H7 (cell line): Measurements from ENCODE around the gene INAFM1. TPM values are rescaled to one million over a fixed set of nuclear protein-coding genes. Genes with fewer than 3 reads are reported as not detected.

ENCODE experiments used
- DNase-seq: peaks from one replicate; pipeline ENCODE4 v3.0.0; 2012
- H3K27me3 ChIP-seq: 2 replicates; pipeline ENCODE4 v1.6.0; 2011; ENCODE audit warnings: mild to moderate bottlenecking, low read length; ENCODE audit not compliant: control insufficient read depth, insufficient read depth
- H3K36me3 ChIP-seq: replicated peaks from 2 replicates; pipeline ENCODE4 v1.5.1; 2011; ENCODE audit warnings: low read length; ENCODE audit not compliant: control insufficient read depth, insufficient read depth
- H3K4me3 ChIP-seq: 2 replicates; pipeline ENCODE4 v1.5.1; 2011; ENCODE audit warnings: low read depth, mild to moderate bottlenecking, control low read depth, low read length, moderate library complexity; ENCODE audit not compliant: insufficient read depth
- total RNA-seq: library from RNA; depleted of rRNA; stranded (reverse); fragments of >200 nt; shearing (Covaris generic); gene quantifications from 2 replicates; pipeline ENCODE4 v1.2.3, GENCODE V29; 2014; rRNA removed

The INAFM1 gene
- 2.0 and 2.9 TPM in 2 replicates for total RNA-seq

DNA sequence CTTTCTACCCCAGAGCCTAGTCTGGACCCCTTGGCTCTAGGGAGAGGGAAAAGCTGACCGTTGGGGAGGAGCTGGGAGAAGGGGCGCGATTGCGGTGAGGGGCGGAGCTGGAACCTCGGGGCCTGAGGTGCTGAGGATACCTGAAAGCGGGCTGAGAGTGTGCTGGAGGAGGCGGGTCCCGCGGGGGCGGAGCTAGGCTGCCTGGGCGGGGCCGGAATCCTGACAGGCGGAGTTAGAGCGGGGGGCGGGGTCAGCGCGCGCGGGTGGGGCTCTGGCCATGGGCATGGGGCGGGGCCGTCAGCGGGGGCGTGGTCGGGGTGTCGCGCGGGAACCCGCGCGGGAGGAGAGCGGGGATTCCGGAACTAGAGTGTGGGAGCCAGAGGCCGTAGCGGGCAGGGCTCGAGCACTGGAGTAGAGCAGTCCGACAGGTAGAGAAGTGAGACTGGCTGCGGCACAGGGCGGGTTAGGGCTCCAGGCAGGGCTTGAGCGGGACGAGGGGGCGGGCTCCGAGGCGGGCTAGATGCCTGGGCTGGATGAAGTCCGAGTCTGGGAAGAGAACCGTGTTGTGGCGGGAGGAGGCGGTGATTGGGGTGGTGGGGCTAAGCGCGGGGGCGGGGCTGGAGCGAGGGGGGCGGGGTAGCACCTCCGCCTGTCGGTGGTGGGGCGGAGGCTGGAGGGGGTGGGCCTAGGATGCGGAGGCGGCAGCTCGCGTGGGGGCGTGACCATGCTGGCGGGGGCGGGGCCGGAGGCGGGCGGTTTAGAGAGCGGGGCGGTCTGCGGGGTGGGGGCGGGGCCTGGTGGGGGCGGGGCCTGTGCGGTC, at the start of gene INAFM1:
Gene INAFM1, plus strand, starts transcription at position 815 of the 820 bp plus-strand sequence. CDS start 35 bp downstream, outside the sequence.
- H3K27me3 ChIP-seq: peaks cover 11% of the 10 kb centered on the region
- H3K36me3 ChIP-seq: peaks cover 1% of the 10 kb centered on the region
- DNase-seq: peak; percentile 99
- peak within 1 kb of the TSS; percentile 79 for H3K4me3 ChIP-seq

DNA sequence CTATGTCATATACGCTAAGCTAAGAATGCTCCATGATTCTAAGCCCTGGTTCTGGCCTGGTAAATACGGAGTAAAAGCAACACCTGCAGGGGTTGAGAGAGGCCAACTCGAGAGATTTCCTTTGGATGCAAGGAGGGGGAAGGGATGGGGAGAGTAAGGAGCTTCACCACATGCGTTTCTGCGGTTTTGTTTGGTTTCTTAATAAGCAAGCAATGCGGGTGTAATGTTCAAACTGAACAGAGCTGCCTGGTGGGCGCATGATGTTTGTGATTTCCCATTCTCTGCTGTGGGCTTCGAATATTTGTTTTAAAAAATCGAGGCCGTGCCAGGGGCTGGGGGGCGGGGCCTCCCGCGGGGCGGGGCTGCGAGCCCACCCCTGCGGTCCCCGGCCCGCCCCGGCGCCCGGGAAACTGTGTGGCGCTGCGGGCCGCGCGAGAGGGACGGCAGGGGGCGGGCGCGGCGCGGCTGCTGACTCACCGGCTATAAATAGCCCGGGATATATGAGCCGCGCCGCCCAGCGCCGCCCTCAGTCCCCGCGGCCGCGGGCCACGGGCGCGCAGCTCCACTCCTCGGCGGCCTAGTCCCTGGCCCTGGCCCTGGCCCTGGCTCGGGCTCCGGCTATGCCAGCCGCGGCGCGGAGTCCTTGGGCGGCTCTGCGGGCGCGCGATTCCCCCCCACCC, 48.8 kb upstream of the INAFM1 start:
- Histone ChIP-seq H3K27me3 (peaks cover 9% of the 10 kb centered on the region), H3K36me3 (peaks cover 1% of the 10 kb centered on the region), H3K4me3 (peak overlapping the region; percentile 85)
- DNase-seq: peak; percentile 99

DNA sequence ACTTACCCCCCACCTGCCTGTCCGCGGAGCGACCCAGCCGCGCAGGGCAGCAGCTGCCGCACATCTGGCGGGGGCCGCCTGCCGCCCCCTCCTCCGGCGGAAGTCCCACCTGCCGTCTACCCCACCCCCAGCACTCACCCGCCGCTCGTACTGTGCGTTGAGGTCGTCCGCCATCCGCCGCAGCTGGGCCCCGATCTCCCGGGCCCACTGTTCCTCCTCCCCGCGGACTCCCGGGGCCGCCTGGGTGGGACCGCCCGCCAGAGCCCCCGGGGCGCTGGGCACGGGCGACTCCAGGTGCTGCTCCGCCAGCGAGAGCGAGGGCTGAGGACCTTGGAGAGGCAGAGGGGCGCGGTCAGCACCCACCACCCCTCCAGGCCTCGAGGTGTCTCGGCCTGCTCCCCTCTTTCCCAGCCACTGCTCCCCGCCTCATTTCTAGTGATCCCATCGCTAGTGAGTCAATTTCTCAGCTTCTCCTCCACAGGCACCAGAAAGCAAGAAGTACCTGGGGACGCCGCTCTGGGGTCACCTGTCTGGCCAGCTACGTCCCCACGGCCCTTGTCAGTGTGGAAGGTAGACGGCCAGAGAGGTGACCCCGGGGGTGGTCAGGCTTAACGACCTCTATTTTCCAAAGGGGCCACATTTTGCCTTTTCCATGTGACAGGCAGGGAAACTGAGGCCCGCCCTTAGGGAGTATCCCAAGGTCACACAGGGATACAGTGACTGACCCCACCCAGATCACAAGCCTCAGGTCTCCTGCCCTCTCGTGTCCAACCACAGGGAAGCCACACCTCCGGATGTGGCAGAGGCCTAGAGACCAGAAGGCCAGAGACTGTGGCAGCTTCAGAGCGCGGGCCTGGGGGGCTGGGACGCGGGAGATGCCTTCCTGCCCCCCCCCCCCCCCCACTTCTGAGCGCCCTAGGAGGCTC, 48.0 kb upstream of the INAFM1 start:
- Histone ChIP-seq H3K4me3 (peak overlapping the region; percentile 85), H3K36me3 (peaks cover 1% of the 10 kb centered on the region), H3K27me3 (peaks cover 12% of the 10 kb centered on the region)
- DNase-seq: no peak

DNA sequence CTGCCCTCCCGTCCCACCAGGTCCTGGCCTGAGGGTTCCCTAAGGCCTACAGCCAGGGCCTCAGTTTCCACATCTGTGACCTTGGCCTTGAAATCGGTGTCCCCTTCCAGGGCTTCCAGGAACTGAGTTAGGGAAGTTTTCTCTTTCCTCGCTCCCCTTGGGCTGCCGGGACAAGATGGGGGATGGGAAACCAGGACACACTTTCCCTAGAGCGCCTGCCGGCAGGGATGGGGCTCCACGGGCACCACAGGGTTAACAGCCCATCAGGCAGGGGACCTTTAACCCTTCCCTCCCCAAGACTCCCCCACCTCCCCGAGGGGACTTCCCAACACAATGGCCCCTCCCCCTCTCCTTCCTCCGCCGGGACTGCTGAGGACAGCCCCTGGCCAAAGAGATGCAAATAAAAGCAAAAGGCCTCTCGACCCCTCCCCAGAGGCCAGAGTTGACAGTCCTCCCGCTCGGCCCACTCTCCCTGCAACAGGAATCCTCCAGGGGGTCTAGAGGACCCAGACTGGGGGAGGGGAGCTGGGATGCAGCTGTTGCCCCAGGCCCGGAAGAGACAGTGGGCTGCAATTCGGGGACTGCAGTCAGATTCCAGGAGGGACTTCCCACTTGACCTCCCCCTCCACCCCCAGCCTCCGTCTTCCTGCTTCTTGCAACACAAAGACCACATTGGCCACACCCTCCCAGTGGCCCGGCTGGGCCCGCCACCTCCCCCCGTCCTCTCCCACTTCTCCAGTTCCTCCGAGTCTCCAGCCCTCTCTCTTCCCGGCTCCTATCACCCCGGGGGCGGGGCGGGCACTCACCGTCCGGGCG, 47.1 kb upstream of the INAFM1 start:
- Histone ChIP-seq H3K4me3 (peak overlapping the region; percentile 85), H3K36me3 (no peaks in the 10 kb centered on the region), H3K27me3 (peaks cover 12% of the 10 kb centered on the region)
- peak; percentile 96 for DNase-seq

DNA sequence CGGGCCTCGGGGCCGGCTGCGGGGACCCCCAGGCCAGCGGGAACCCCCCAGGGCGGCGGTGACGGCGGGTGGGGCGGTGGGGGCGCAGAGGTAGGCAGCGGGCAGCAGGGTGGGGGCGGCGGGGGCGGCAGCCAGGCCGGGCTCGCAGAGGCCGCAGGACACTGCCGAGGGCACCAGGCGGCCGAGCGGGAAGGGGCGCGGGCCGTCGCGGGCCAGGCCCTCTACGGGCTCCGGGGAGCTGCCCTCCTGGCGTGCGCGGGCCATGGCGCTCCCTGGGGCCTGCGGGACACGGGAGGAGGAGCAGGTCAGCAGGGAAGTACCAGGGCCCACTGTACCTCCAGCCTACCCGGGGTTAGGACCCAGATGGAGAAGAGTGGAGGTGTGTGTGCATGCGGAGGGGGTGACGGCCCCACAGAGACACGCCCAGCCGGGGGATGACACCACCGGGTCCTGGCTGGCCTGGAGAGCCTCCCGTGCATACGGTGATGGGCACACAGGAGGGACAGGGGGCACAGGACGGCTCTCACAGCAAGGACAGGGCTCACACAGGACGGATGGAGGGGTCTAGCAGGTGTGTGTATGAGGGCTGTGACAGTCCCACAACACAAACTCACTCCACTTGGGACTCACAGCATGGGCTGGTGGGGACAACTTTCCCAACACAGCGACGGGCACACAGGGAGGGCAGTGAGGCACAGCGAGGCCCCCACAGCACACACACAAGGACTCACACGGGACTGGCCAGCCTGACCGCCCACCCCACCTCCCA, 46.3 kb upstream of the INAFM1 start:
- peak; percentile 80 for DNase-seq
- no peaks in the 10 kb centered on the region for H3K36me3 ChIP-seq
- H3K4me3 ChIP-seq: peak overlapping the region; percentile 85
- peaks cover 12% of the 10 kb centered on the region for H3K27me3 ChIP-seq

DNA sequence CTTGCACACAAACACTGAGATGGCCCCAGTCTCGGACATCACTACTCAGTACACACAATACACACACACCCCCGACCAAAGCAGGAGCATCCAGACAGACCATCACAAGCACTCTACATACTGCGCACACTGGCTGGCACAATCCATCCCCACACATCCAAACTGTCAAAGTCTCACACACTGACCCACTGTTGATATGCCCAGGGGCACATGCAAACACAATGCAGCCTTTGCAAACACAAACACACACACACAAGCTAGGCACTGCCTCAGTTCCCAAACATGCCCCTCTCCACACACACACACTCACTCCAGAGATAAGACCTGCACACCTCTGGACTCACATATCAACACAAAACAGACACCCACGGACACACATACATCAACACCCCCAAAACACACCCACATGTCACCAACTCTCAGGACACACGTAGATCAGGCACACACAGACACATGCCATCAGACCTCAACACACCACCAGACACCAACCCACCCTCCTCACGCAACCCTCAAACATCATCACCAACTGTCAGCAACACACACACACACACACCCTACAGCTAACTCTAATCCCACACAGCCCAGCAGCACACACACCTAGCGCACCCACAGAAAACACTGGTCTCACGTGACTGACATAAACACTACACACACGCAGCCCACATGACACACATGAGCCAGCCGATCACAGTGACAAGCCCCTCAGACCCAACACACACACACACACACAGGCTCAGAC, 45.6 kb upstream of the INAFM1 start:
- H3K4me3 ChIP-seq: peak overlapping the region; percentile 85
- peak; percentile 30 for DNase-seq
- H3K36me3 ChIP-seq: no peaks in the 10 kb centered on the region
- peaks cover 12% of the 10 kb centered on the region for H3K27me3 ChIP-seq

DNA sequence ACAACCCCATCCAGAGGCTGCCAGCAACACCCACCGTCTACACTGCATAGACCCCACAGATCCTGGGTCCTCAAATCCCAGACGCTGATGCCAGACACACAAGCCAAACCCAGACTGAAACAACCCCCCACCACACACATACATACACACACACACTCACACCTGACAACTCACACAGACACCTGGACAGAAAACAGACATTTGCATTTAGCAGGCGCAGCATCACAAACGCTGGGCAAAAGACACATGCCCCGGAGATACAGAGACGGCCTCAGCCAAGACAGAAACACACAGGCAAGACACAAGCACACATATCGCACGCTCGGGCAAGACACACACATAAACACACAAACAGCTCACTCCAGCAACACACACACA, 45.0 kb upstream of the INAFM1 start:
- H3K27me3 ChIP-seq: peaks cover 12% of the 10 kb centered on the region
- peak overlapping the region; percentile 85 for H3K4me3 ChIP-seq
- peak; percentile 37 for DNase-seq
- H3K36me3 ChIP-seq: no peaks in the 10 kb centered on the region

DNA sequence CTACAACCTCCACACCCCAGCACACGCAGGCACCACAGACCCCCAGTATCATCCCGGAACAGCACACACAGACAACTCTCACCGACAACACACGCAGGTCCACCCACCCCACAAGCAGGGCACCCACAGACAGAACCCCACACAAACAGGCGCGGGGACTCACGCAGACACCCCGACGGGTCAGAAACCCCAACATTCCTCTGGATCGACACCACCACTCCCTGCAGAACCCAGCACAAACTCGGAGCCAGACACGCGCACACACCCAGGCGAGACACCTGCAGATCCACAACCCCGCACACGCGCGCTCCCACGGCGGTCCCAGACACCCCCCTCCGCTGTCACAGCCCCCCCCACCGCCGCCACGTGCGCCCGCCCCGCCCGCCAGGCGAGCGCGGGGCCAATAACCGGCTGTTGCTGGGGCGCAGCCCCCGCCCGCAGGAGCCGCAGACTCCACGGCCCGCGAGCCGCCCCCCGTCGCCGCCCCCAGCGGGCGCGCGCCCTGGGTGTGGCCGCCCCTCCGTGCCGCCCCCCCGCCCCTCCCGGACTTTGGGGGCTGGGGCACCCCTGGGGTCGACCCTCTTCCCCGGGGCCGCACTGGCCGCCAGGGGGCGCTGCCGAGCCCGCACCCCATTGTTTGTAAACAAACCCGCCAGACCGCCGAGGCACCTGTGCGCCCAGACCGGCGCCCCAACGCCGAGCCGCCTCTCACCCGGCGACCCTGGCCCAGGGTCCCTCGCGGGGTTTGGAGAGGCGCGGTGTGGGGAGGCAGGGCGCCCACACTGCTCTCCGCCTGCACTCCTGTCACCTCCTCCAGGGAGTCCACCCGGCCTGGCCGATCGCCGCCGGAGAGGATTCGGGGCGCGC, 44.4 kb upstream of the INAFM1 start:
- Histone ChIP-seq H3K4me3 (peak overlapping the region; percentile 85), H3K27me3 (peaks cover 12% of the 10 kb centered on the region), H3K36me3 (no peaks in the 10 kb centered on the region)
- peak; percentile 93 for DNase-seq

DNA sequence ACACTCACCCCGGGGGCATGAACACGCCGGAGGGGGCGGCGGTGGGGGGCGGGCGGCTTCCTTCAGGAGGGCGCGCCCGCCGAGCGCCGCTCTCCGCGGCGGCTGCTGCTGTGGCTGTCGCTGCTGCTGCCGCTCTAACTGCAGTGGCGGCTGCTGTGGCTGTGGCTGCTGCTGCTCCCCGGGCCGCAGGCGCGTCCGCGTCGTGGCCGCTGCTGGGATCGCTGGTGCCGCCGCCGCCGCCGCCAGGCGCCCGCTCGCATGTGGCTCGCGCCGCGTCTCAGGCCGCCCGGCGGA, 43.8 kb upstream of the INAFM1 start, which contains the start of gene BBC3:
Gene BBC3, minus strand, starts transcription at position 279 of the 294 bp plus-strand sequence. CDS start 2,768 bp downstream, outside the sequence.
- no peak for DNase-seq
- Histone ChIP-seq H3K36me3 (no peaks in the 10 kb centered on the region), H3K4me3 (peak within 1 kb of the TSS; percentile 85)

DNA sequence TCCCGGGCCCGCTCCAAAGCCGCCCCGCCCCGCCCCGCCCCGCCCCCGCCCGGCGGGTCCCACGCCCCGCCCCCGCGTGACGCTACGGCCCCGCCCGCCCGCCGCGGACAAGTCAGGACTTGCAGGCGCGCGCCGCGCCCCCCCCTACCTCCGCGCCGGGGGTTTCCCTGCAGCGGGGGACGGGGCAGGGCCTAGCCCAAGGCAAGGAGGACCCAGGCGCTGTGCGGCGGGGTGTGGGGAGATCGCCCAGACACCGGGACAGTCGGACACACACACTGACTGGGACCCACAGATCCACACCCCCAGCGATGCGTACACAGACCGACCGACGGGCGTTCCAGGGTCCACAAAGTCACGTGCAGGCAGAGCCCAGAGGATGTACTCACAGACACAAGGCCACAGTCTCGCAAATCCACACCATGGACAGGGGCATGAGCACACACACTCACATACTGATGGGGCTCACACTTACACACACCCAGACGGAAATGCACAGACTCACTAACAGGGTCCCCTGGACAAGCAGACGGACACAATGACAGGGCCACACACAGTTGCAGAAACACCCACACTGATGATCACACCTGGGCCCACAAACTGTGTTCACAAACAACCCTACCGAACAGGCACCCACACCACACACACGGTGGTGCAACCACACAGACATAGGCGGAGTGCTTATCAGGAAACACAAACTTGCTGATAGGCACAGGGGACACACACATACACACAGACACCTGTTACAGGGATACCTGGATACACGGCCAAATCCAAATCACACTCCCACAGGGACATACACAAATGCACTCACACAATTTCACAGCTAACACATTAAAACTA, 43.2 kb upstream of the INAFM1 start:
- peak overlapping the region; percentile 44 for H3K4me3 ChIP-seq
- no peaks in the 10 kb centered on the region for H3K36me3 ChIP-seq
- peaks cover 12% of the 10 kb centered on the region for H3K27me3 ChIP-seq
- peak; percentile 96 for DNase-seq

More for the DNA sequence above, 43.8 kb upstream of the INAFM1 start, which contains the start of gene BBC3:
- peaks cover 12% of the 10 kb centered on the region for H3K27me3 ChIP-seq

DNA sequence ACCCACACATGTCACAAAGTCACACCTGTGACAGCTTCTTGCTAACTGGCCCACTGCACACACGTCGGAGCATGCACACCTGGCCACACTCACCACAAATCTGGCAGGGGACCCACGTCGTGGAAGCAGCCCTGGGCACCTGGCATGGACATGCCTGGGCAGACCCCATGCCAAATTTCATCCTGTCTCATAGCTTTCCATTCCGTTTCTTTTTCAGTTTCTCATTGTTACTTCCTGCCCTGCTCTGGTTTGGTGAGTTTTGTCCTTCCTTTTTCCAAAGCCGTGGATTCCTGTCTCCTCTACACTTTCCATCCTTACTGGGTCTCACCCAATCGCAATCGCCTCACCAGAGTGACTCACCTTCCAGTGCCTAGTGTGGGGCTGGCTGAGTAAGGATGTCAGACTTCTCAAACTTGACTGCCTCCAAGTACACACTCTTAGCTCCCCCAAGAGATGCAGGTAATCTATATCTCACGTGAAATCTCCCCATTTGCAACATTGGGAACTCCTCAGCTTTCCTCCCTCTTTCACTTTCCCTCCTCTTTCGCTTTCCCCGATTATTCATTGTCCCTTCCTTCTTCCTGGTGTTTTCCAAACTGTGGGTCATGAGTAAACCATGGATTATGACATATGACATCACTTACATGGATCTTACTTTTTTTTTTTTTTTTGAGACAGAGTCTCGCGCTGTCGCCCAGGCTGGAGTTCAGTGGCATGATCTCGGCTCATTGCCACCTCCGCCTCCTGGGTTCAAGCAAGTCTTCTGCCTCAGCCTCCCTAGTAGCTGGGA, 42.1 kb upstream of the INAFM1 start:
- peak; percentile 16 for DNase-seq
- Histone ChIP-seq H3K36me3 (no peaks in the 10 kb centered on the region), H3K4me3 (no peak overlapping the region), H3K27me3 (peaks cover 12% of the 10 kb centered on the region)
